ENCODE results near the gene GREM1. TPM values are rescaled to one million over a fixed set of nuclear protein-coding genes. Genes with fewer than 3 reads are reported as not detected.

The GREM1 gene
- total RNA-seq, 1 donor from 2014 or later: 0.44 TPM

- H3K4me1 Mint-ChIP-seq (ENCODE audit: unreplicated experiment): no peaks in the 10 kb centered on the region
- H3K9me3 Mint-ChIP-seq (ENCODE audit: unreplicated experiment): no peaks in the 10 kb centered on the region
- no peak overlapping the region for H3K4me3 Mint-ChIP-seq (ENCODE audit: unreplicated experiment)
- H3K27ac Mint-ChIP-seq (ENCODE audit: unreplicated experiment): no peak overlapping the region
- no peaks in the 10 kb centered on the region for H3K27me3 Mint-ChIP-seq (ENCODE audit: unreplicated experiment)
- no peak for TF ChIP-seq CTCF (IDR thresholded peaks at IDR 0.05; ENCODE audit: unreplicated experiment)
- no peaks in the 10 kb centered on the region for H3K36me3 Mint-ChIP-seq (ENCODE audit: low read depth, unreplicated experiment)
- DNase-seq (ENCODE audit: low spot score): no peak
Measured at GRCh38 chr15:32775103-32775502, 57.3 kb downstream of the GREM1 start.

GRCh38 chr15:32778391-32779176 lies 60.8 kb downstream of the GREM1 start:
- no peaks in the 10 kb centered on the region for H3K27me3 Mint-ChIP-seq (ENCODE audit: unreplicated experiment)
- H3K27ac Mint-ChIP-seq (ENCODE audit: unreplicated experiment): no peak overlapping the region
- H3K9me3 Mint-ChIP-seq (ENCODE audit: unreplicated experiment): no peaks in the 10 kb centered on the region
- no peak overlapping the region for H3K4me3 Mint-ChIP-seq (ENCODE audit: unreplicated experiment)
- no peak for TF ChIP-seq CTCF (IDR thresholded peaks at IDR 0.05; ENCODE audit: unreplicated experiment)
- H3K4me1 Mint-ChIP-seq (ENCODE audit: unreplicated experiment): no peaks in the 10 kb centered on the region
- no peaks in the 10 kb centered on the region for H3K36me3 Mint-ChIP-seq (ENCODE audit: low read depth, unreplicated experiment)
- no peak for DNase-seq (ENCODE audit: low spot score)

GRCh38 chr15:32781781-32782180 lies 64.0 kb downstream of the GREM1 start:
- no peaks in the 10 kb centered on the region for H3K9me3 Mint-ChIP-seq (ENCODE audit: unreplicated experiment)
- no peaks in the 10 kb centered on the region for H3K27me3 Mint-ChIP-seq (ENCODE audit: unreplicated experiment)
- DNase-seq (ENCODE audit: low spot score): no peak
- H3K4me1 Mint-ChIP-seq (ENCODE audit: unreplicated experiment): no peaks in the 10 kb centered on the region
- TF ChIP-seq CTCF (IDR thresholded peaks at IDR 0.05; ENCODE audit: unreplicated experiment): no peak
- no peak overlapping the region for H3K4me3 Mint-ChIP-seq (ENCODE audit: unreplicated experiment)
- H3K36me3 Mint-ChIP-seq (ENCODE audit: low read depth, unreplicated experiment): no peaks in the 10 kb centered on the region
- H3K27ac Mint-ChIP-seq (ENCODE audit: unreplicated experiment): no peak overlapping the region

GRCh38 chr15:32784581-32784980 lies 66.8 kb downstream of the GREM1 start:
- Mint-ChIP-seq H3K27ac (ENCODE audit: unreplicated experiment) (no peak overlapping the region), H3K9me3 (ENCODE audit: unreplicated experiment) (no peaks in the 10 kb centered on the region), H3K27me3 (ENCODE audit: unreplicated experiment) (peaks cover 1% of the 10 kb centered on the region), H3K4me3 (ENCODE audit: unreplicated experiment) (no peak overlapping the region), H3K36me3 (ENCODE audit: low read depth, unreplicated experiment) (no peaks in the 10 kb centered on the region), H3K4me1 (ENCODE audit: unreplicated experiment) (no peaks in the 10 kb centered on the region)
- no peak for DNase-seq (ENCODE audit: low spot score)
- no peak for TF ChIP-seq CTCF (IDR thresholded peaks at IDR 0.05; ENCODE audit: unreplicated experiment)

- H3K27me3 Mint-ChIP-seq (ENCODE audit: unreplicated experiment): peaks cover 4% of the 10 kb centered on the region
- no peak overlapping the region for H3K27ac Mint-ChIP-seq (ENCODE audit: unreplicated experiment)
- no peak for DNase-seq (ENCODE audit: low spot score)
- no peaks in the 10 kb centered on the region for H3K9me3 Mint-ChIP-seq (ENCODE audit: unreplicated experiment)
- no peaks in the 10 kb centered on the region for H3K36me3 Mint-ChIP-seq (ENCODE audit: low read depth, unreplicated experiment)
- H3K4me1 Mint-ChIP-seq (ENCODE audit: unreplicated experiment): no peaks in the 10 kb centered on the region
- no peak for TF ChIP-seq CTCF (IDR thresholded peaks at IDR 0.05; ENCODE audit: unreplicated experiment)
- H3K4me3 Mint-ChIP-seq (ENCODE audit: unreplicated experiment): no peak overlapping the region
Measured at GRCh38 chr15:32786906-32787305, 69.1 kb downstream of the GREM1 start.
